MCF 10A (cell line): ENCODE results near the gene ACVR2A. TPM values are rescaled to one million over a fixed set of nuclear protein-coding genes. Genes with fewer than 3 reads are reported as not detected.

Experiments
- Bru-seq: library from RNA; stranded (reverse); fragments of 400-500 nt; gene quantifications from one replicate; lab custom pipeline; 2021; lab: Mats Ljungman, UMichigan
- BruChase-seq, 2 experiments: library from RNA; stranded (reverse); fragments of 400-500 nt; gene quantifications; one replicate each; lab custom pipeline; 2021; lab: Mats Ljungman, UMichigan
- BruUV-seq: library from RNA; stranded (reverse); fragments of 400-500 nt; replicated peaks from 2 replicates; lab custom pipeline; 2021; lab: Mats Ljungman, UMichigan
- CTCF ChIA-PET: fragments of 300-600 bp; sonication (Branson Sonifier 250); formaldehyde crosslinking; extraction: SDS; loops from one replicate; lab custom pipeline; 2021; ENCODE audit warnings: antibody characterized with exemption, inconsistent platforms; lab: Yijun Ruan, JAX
- POLR2A ChIA-PET: fragments of 300-600, 350-650 bp; sonication (Branson Sonifier 250); formaldehyde crosslinking; extraction: SDS; loops from one replicate; lab custom pipeline; 2020; ENCODE audit warnings: antibody characterized with exemption, inconsistent platforms; lab: Yijun Ruan, JAX
- DNase-seq: peaks from one replicate; pipeline ENCODE4 v3.0.0-alpha.2; 2018; ENCODE audit not compliant: unreplicated experiment
- H3K27ac Mint-ChIP-seq: one replicate; pipeline ENCODE4 v1.8.0; 2022; ENCODE audit warnings: mild to moderate bottlenecking, low read depth, mixed read lengths; ENCODE audit not compliant: unreplicated experiment
- H3K27me3 Mint-ChIP-seq: one replicate; pipeline ENCODE4 v1.8.0; 2022; ENCODE audit warnings: mixed read lengths; ENCODE audit not compliant: insufficient read depth, unreplicated experiment
- H3K36me3 Mint-ChIP-seq: one replicate; pipeline ENCODE4 v1.8.0; 2022; ENCODE audit warnings: mild to moderate bottlenecking, moderate library complexity, mixed read lengths; ENCODE audit not compliant: insufficient read depth, unreplicated experiment
- H3K4me1 Mint-ChIP-seq: one replicate; pipeline ENCODE4 v1.8.0; 2022; ENCODE audit warnings: mixed read lengths; ENCODE audit not compliant: insufficient read depth, unreplicated experiment
- H3K4me3 Mint-ChIP-seq: one replicate; pipeline ENCODE4 v1.8.0; 2022; ENCODE audit warnings: mild to moderate bottlenecking, moderate library complexity, mixed read lengths; ENCODE audit not compliant: unreplicated experiment
- H3K9me3 Mint-ChIP-seq: one replicate; pipeline ENCODE4 v1.8.0; 2022; ENCODE audit warnings: mixed read lengths; ENCODE audit not compliant: unreplicated experiment
- intact Hi-C: fragments of 100-400 bp; cut with micrococcal nuclease; formaldehyde crosslinking; loops from 2 replicates; pipeline ENCODE4 v1.14.1; 2022
- long read RNA-seq: library from polyadenylated mRNA; stranded (forward); transcript quantifications from one replicate; pipeline ENCODE4 v2.0.0, GENCODE V29; 2022
- total RNA-seq: library from RNA; stranded (reverse); gene quantifications from 2 replicates; pipeline ENCODE4 v1.2.3, GENCODE V29; 2022
- TF ChIP-seq, protein P1 (sequence below): fragments of 200-600 bp; IDR thresholded peaks from one replicate; pipeline ENCODE4 v1.8.0; 2022; ENCODE audit warnings: antibody characterized with exemption, mild to moderate bottlenecking; ENCODE audit not compliant: unreplicated experiment

Gene ACVR2A
- 11.2 and 11.9 TPM in 2 replicates for total RNA-seq
- Bru-seq, nascent RNA = percentile 68 among the genes with signal in this experiment
- BruChase-seq, experiment 1, labeled RNA remaining after a 6-hour chase = percentile 59 among the genes with signal in this experiment
- BruChase-seq, experiment 2, labeled RNA remaining after a 2-hour chase = percentile 66 among the genes with signal in this experiment
- long read RNA-seq, full-length matches to known transcripts = 13 of 17 reads
- long read RNA-seq, partial matches to known transcripts = 2 of 17 reads
- long read RNA-seq, other reads (novel, unspliced or antisense) = 2 of 17 reads

DNA sequence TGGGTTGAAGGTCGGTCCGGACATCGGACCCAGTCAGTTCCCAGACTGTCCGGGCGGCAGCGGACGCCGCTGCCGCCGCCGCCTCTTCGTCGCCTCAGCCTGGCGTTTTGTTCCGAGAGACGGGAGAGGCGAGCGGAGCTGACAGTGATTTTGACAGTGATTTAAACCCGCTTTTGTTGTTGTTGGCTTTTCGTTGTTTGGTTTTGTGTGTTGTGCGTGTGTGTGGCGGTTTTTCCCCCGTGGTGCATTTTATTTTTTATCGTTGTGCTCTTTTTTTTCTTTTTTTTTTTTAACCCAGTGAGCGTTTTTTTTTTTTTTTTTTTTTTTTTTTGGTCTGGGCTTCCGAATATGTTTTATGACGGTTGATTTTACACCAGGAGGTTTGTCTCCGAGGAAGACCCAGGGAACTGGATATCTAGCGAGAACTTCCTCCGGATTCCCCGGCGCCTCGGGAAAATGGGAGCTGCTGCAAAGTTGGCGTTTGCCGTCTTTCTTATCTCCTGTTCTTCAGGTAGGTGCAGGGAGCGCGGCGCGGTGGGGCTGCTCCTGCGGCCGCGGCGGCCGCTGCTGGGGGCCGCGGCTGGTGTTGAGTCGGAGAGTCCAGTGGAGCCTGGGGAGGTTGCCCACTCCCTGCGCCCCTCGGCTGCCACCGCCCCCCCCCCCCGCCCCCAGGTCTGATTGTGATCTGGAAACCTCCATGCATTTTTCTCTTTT, at the start of gene ACVR2A:
Gene ACVR2A, plus strand, starts transcription at position 333 of the 714 bp plus-strand sequence. Its CDS starts 124 bp downstream, at position 457.
- DNase-seq = peak; percentile 57
- ChIA-PET POLR2A (interaction anchor here (0.6 to 4.5 kb wide), 19 partner anchors 10 to 828 kb away, joined by 3 to 20 read pairs (median 4); partner anchors contain the start of genes MBD5 and ORC4), CTCF (interaction anchor here (0.7 to 1.2 kb wide), 3 partner anchors 67 to 319 kb away, joined by 3 to 4 read pairs (median 4); no protein-coding TSS in a partner anchor)
- Mint-ChIP-seq H3K27me3 (no peaks in the 10 kb centered on the region), H3K36me3 (no peaks in the 10 kb centered on the region), H3K4me1 (peaks cover 18% of the 10 kb centered on the region), H3K27ac (peak within 1 kb of the TSS; percentile 89), H3K4me3 (peak within 1 kb of the TSS; percentile 92), H3K9me3 (no peaks in the 10 kb centered on the region)
- intact Hi-C loops = loop anchor here (2.0 to 5.0 kb wide), 2 partner anchors 66 to 763 kb away; no protein-coding TSS in a partner anchor
- TF ChIP-seq, protein P1, sequence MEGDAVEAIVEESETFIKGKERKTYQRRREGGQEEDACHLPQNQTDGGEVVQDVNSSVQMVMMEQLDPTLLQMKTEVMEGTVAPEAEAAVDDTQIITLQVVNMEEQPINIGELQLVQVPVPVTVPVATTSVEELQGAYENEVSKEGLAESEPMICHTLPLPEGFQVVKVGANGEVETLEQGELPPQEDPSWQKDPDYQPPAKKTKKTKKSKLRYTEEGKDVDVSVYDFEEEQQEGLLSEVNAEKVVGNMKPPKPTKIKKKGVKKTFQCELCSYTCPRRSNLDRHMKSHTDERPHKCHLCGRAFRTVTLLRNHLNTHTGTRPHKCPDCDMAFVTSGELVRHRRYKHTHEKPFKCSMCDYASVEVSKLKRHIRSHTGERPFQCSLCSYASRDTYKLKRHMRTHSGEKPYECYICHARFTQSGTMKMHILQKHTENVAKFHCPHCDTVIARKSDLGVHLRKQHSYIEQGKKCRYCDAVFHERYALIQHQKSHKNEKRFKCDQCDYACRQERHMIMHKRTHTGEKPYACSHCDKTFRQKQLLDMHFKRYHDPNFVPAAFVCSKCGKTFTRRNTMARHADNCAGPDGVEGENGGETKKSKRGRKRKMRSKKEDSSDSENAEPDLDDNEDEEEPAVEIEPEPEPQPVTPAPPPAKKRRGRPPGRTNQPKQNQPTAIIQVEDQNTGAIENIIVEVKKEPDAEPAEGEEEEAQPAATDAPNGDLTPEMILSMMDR = no peak
- BruUV-seq = no TSS peak

DNA sequence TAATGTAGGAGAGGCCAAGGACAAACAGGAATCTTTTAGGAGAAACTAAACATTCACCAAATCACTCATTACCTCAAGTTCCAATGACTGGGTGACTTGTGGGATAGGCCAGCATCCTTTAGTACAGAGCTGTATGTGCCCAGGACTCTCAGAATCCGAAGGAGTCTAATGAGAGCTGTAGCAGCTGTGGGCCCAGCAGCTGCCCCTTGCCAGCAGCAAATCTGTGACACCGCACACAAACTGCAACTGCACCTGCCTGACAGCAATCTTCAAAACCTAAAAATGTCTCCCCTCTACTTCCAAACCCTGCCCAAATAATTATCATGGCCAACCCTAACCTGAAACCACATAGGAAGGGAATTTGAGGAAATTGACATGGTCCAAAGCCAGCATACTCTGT, 44.5 kb upstream of the ACVR2A start:
- ChIA-PET POLR2A (no interaction called here), CTCF (no interaction called here)
- Mint-ChIP-seq H3K4me1 (peaks cover 5% of the 10 kb centered on the region), H3K36me3 (no peaks in the 10 kb centered on the region), H3K4me3 (no peak overlapping the region), H3K9me3 (no peaks in the 10 kb centered on the region), H3K27me3 (no peaks in the 10 kb centered on the region), H3K27ac (no peak overlapping the region)
- DNase-seq = no peak
- BruUV-seq = no TSS peak
- intact Hi-C loops = no loop called here
- TF ChIP-seq, protein P1 = no peak

DNA sequence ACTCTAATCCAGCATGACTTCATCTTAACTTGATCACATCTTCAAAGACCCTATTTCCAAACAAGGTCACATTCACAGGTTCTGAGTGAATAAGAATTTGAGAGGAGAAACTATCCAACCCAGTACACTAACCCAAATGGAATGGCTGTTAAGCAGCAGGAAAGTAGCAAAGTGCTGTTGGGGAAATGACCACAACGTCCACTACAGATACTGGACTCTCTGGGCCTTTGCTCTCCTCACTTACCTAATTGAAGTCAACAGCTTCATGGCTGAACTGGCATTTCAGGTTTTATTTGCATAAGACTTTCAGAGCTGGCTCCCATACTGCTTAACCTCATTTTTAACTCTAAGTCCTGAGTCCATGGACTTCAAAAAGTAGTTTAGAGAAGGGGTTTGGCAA, 38.0 kb upstream of the ACVR2A start:
- no peaks in the 10 kb centered on the region for H3K4me1 Mint-ChIP-seq
- TF ChIP-seq, protein P1 = no peak
- CTCF ChIA-PET = interaction anchor here (0.6 kb wide), 2 partner anchors 18 to 171 kb away, joined by 3 to 4 read pairs; no protein-coding TSS in a partner anchor
- DNase-seq = no peak
- intact Hi-C loops = no loop called here
- POLR2A ChIA-PET = no interaction called here
- no peak overlapping the region for H3K27ac Mint-ChIP-seq
- H3K4me3 Mint-ChIP-seq = no peak overlapping the region
- no TSS peak for BruUV-seq
- H3K27me3 Mint-ChIP-seq = no peaks in the 10 kb centered on the region
- no peaks in the 10 kb centered on the region for H3K9me3 Mint-ChIP-seq
- no peaks in the 10 kb centered on the region for H3K36me3 Mint-ChIP-seq

DNA sequence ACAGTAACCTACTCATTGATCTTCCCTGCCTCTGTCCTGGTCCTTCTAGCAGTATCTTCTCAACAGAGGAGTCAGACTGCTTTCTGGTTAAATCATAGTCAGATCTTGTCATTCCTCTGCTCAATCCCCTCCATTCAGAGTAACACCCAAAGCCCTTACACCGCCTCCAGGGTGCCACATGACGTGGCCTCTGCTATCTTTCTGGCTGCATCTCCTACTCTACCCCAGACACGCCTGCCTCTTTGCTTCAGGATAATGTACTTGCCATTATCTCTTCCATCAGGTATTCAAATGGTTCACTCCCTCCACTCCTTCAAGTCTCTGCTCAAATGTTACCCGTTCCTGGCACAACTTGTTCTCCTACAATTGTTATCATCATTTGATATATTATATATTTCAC, 36.3 kb upstream of the ACVR2A start:
- H3K27ac Mint-ChIP-seq = no peak overlapping the region
- H3K4me3 Mint-ChIP-seq = no peak overlapping the region
- H3K9me3 Mint-ChIP-seq = no peaks in the 10 kb centered on the region
- no peaks in the 10 kb centered on the region for H3K27me3 Mint-ChIP-seq
- no TSS peak for BruUV-seq
- TF ChIP-seq, protein P1 = no peak
- ChIA-PET POLR2A (no interaction called here), CTCF (no interaction called here)
- intact Hi-C loops = no loop called here
- DNase-seq = no peak
- no peaks in the 10 kb centered on the region for H3K36me3 Mint-ChIP-seq
- H3K4me1 Mint-ChIP-seq = no peaks in the 10 kb centered on the region
